SK-N-MC (cell line): ENCODE data around the gene GOLGA8R.
"Not testable (repeated sequence)": the region's sequence is repeated elsewhere in the genome, so short reads cannot be mapped to it uniquely, and the experiment has no call there.

Source experiments
- EZH2 ChIP-seq: fragments of 200-600 bp; sonication (generic); IDR thresholded peaks from one replicate; pipeline ENCODE4 v1.6.1; 2017; ENCODE audit warnings: antibody characterized with exemption
- FOXP2 ChIP-seq: optimal IDR thresholded peaks from 2 replicates; pipeline ENCODE3; 2011; ENCODE audit warnings: mild to moderate bottlenecking, moderate library complexity; ENCODE audit not compliant: insufficient read depth; ENCODE audit errors: extremely low read length, control extremely low read depth
- POLR2AphosphoS5 ChIP-seq: IDR thresholded peaks from 2 replicates; pipeline ENCODE4 v1.6.1; 2012; ENCODE audit warnings: mild to moderate bottlenecking, low read depth, low read length, borderline replicate concordance

- TF ChIP-seq POLR2AphosphoS5, EZH2, FOXP2: not testable (repeated sequence)
These were observed 39.2 kb downstream of the GOLGA8R start for GRCh38 chr15:30374862-30375261.
